ENCODE data around the gene PSMA5. TPM values are rescaled to one million over a fixed set of nuclear protein-coding genes. Genes with fewer than 3 reads are reported as not detected.

The PSMA5 gene
- polyA plus RNA-seq, 3 donors: 36.6 to 119 (median 118) TPM

GRCh38 chr1:109388208-109388711, 38.0 kb downstream of the PSMA5 start:
- H3K36me3 Mint-ChIP-seq: peaks cover 9 to 20% of the 10 kb centered on the region in 2 donors
- H3K4me3 Mint-ChIP-seq: no peak overlapping the region
- H3K4me2 ChIP-seq (replicated peaks; ENCODE audit: extremely low read depth, low read length, poor library complexity, severe bottlenecking): no peak overlapping the region
- TF ChIP-seq CTCF (IDR thresholded peaks at IDR 0.05): no peak
- no peak overlapping the region for H3K9ac ChIP-seq (ENCODE audit: insufficient read depth, low read length, poor library complexity, severe bottlenecking)
- no peaks in the 10 kb centered on the region for H3K27me3 Mint-ChIP-seq (ENCODE audit: low read depth in 3 of 3)
- no peak overlapping the region for H2AFZ ChIP-seq (ENCODE audit: insufficient read depth, low read depth, low read length, poor library complexity, severe bottlenecking)
- no peaks in the 10 kb centered on the region for H3K9me3 ChIP-seq (replicated peaks in 1 of 2; ENCODE audit: control insufficient read depth in 1 of 2, insufficient read depth in 1 of 2, low read length in 2 of 2)
- H3K27ac ChIP-seq (ENCODE audit: low read depth in 1 of 2, low read length in 2 of 2): peak overlapping the region in 1 of 2 donors; percentile 84
- H3K4me1 ChIP-seq (ENCODE audit: control insufficient read depth in 1 of 2, insufficient read depth in 2 of 2, low read length in 2 of 2): peaks cover 55 to 67% of the 10 kb centered on the region in 2 donors
- H3K4me1 Mint-ChIP-seq: peaks cover 86% of the 10 kb centered on the region
- no peak overlapping the region for H3K4me3 ChIP-seq (replicated peaks in 1 of 3; ENCODE audit: low read depth in 2 of 3, low read length in 3 of 3)
- DNase-seq: peak in 1 of 3 donors; percentile 11
- H4K20me1 ChIP-seq (ENCODE audit: insufficient read depth, low read length): peaks cover 54% of the 10 kb centered on the region
- intact Hi-C loops (cut with micrococcal nuclease): no loop called here
- H3K27ac Mint-ChIP-seq: peak overlapping the region in 6 of 7 donors; percentile 10 to 89 (median 72)
- 100% methylated on average over 1 of the region's 5 CpGs for WGBS (ENCODE audit: insufficient coverage)
- H3K27me3 ChIP-seq (ENCODE audit: control insufficient read depth in 2 of 2, insufficient read depth in 2 of 2, low read length in 2 of 2): no peaks in the 10 kb centered on the region
- H3K36me3 ChIP-seq (replicated peaks in 1 of 2; ENCODE audit: control insufficient read depth in 1 of 2, insufficient read depth in 2 of 2, low read length in 2 of 2): no peaks in the 10 kb centered on the region
- peaks cover 96% of the 10 kb centered on the region for H3K79me2 ChIP-seq (ENCODE audit: insufficient read depth, low read length)
- no peaks in the 10 kb centered on the region for H3K9me3 Mint-ChIP-seq

GRCh38 chr1:109386054-109386717, 40.1 kb downstream of the PSMA5 start:
- peaks cover 74% of the 10 kb centered on the region for H4K20me1 ChIP-seq (ENCODE audit: insufficient read depth, low read length)
- H3K4me2 ChIP-seq (replicated peaks; ENCODE audit: extremely low read depth, low read length, poor library complexity, severe bottlenecking): no peak overlapping the region
- intact Hi-C loops (cut with micrococcal nuclease): no loop called here
- H2AFZ ChIP-seq (ENCODE audit: insufficient read depth, low read depth, low read length, poor library complexity, severe bottlenecking): no peak overlapping the region
- no peak for DNase-seq
- Mint-ChIP-seq H3K9me3 (no peaks in the 10 kb centered on the region), H3K4me3 (no peak overlapping the region), H3K27ac (no peak overlapping the region), H3K4me1 (peaks cover 66% of the 10 kb centered on the region), H3K36me3 (peaks cover 9 to 14% of the 10 kb centered on the region in 2 donors), H3K27me3 (ENCODE audit: low read depth in 3 of 3) (no peaks in the 10 kb centered on the region)
- H3K4me3 ChIP-seq (replicated peaks in 1 of 3; ENCODE audit: low read depth in 2 of 3, low read length in 3 of 3): no peak overlapping the region
- no peaks in the 10 kb centered on the region for H3K27me3 ChIP-seq (ENCODE audit: control insufficient read depth in 2 of 2, insufficient read depth in 2 of 2, low read length in 2 of 2)
- peaks cover 35 to 46% of the 10 kb centered on the region in 2 donors for H3K4me1 ChIP-seq (ENCODE audit: control insufficient read depth in 1 of 2, insufficient read depth in 2 of 2, low read length in 2 of 2)
- H3K9me3 ChIP-seq (replicated peaks in 1 of 2; ENCODE audit: control insufficient read depth in 1 of 2, insufficient read depth in 1 of 2, low read length in 2 of 2): no peaks in the 10 kb centered on the region
- no CpG with 5 or more reads among the region's 2 CpGs for WGBS (ENCODE audit: insufficient coverage)
- peaks cover 99% of the 10 kb centered on the region for H3K79me2 ChIP-seq (ENCODE audit: insufficient read depth, low read length)
- TF ChIP-seq CTCF (IDR thresholded peaks at IDR 0.05): no peak
- no peak overlapping the region for H3K27ac ChIP-seq (ENCODE audit: low read depth in 1 of 2, low read length in 2 of 2)
- no peaks in the 10 kb centered on the region for H3K36me3 ChIP-seq (replicated peaks in 1 of 2; ENCODE audit: control insufficient read depth in 1 of 2, insufficient read depth in 2 of 2, low read length in 2 of 2)
- no peak overlapping the region for H3K9ac ChIP-seq (ENCODE audit: insufficient read depth, low read length, poor library complexity, severe bottlenecking)
